Liver (tissue), 9 donors: ENCODE measurements around the gene NUDCD2. TPM values are rescaled to one million over a fixed set of nuclear protein-coding genes. Genes with fewer than 3 reads are reported as not detected.

Source experiments
- DNase-seq: peaks from one replicate; pipeline ENCODE4 v3.0.0-alpha.2; 2017; ENCODE audit warnings: low spot score
- H3K27ac ChIP-seq, 2 donors: one replicate each; pipeline ENCODE4 v1.7.0; 2013; ENCODE audit warnings: inconsistent platforms in 2 of 2, low read length in 2 of 2, control low read depth in 1 of 2, low read depth in 1 of 2, mild to moderate bottlenecking in 1 of 2
- H3K27me3 ChIP-seq, 4 donors: one replicate each; pipeline versions ENCODE4 v1.6.1 to v1.7.0; 2013; ENCODE audit warnings: low read length in 3 of 4, inconsistent platforms in 1 of 4, mild to moderate bottlenecking in 1 of 4, moderate library complexity in 1 of 4; ENCODE audit not compliant: control insufficient read depth in 4 of 4, insufficient read depth in 4 of 4
- H3K36me3 ChIP-seq, 4 donors: one replicate each; pipeline versions ENCODE4 v1.6.1 to v1.7.0; 2013; ENCODE audit warnings: low read length in 3 of 4, mild to moderate bottlenecking in 3 of 4, low read depth in 1 of 4, moderate library complexity in 1 of 4; ENCODE audit not compliant: control insufficient read depth in 4 of 4, insufficient read depth in 3 of 4
- H3K4me1 ChIP-seq, 4 donors: one replicate each; pipeline versions ENCODE4 v1.6.1 to v1.7.0; 2013; ENCODE audit warnings: low read length in 3 of 4, mild to moderate bottlenecking in 3 of 4, moderate library complexity in 1 of 4; ENCODE audit not compliant: control insufficient read depth in 4 of 4, insufficient read depth in 4 of 4
- H3K4me3 ChIP-seq, 3 donors: one replicate each; pipeline versions ENCODE4 v1.6.1 to v1.7.0; 2013; ENCODE audit warnings: low read length in 3 of 3, control low read depth in 1 of 3, low read depth in 1 of 3, mild to moderate bottlenecking in 1 of 3
- H3K9ac ChIP-seq, 2 donors: one replicate each; pipeline ENCODE4 v1.7.0; 2013; ENCODE audit warnings: low read length in 2 of 2, mild to moderate bottlenecking in 2 of 2, moderate library complexity in 2 of 2, control low read depth in 1 of 2, low read depth in 1 of 2
- H3K9me3 ChIP-seq, 4 donors: one replicate each; pipeline versions ENCODE4 v1.6.1 to v1.7.0; 2013; ENCODE audit warnings: low read length in 3 of 4; ENCODE audit not compliant: control insufficient read depth in 4 of 4
- ATF3 ChIP-seq: IDR thresholded peaks from 2 replicates; pipeline ENCODE4 v1.6.1; 2016; ENCODE audit warnings: antibody characterized with exemption
- CTCF ChIP-seq: fragments of 150-350 bp; IDR thresholded peaks from 2 replicates; pipeline ENCODE4 v1.5.1; 2017; ENCODE audit warnings: improper control_type of control experiment, low read depth, low read length; ENCODE audit not compliant: missing input control
- EGR1 ChIP-seq, 2 donors: IDR thresholded peaks; 2 replicates each; pipeline ENCODE4 v1.6.1; 2016 to 2018; ENCODE audit warnings: antibody characterized with exemption in 2 of 2, low read depth in 2 of 2
- FOXA1 ChIP-seq: IDR thresholded peaks from 2 replicates; pipeline ENCODE4 v1.6.1; 2016; ENCODE audit warnings: antibody characterized with exemption
- FOXA2 ChIP-seq: IDR thresholded peaks from 2 replicates; pipeline ENCODE4 v1.6.1; 2016; ENCODE audit warnings: antibody characterized with exemption
- GABPA ChIP-seq, 2 donors: IDR thresholded peaks in 1 of 2; conservative IDR thresholded peaks in 1 of 2; 2 replicates each; pipeline ENCODE4 v1.6.1; 2016; ENCODE audit warnings: antibody characterized with exemption in 2 of 2, mild to moderate bottlenecking in 1 of 2, moderate library complexity in 1 of 2
- HNF4A ChIP-seq, 2 donors: conservative IDR thresholded peaks; 2 replicates each; pipeline ENCODE4 v1.6.1; 2016; ENCODE audit warnings: antibody characterized with exemption in 2 of 2, mild to moderate bottlenecking in 2 of 2
- HNF4G ChIP-seq: IDR thresholded peaks from 2 replicates; pipeline ENCODE4 v1.6.1; 2016; ENCODE audit warnings: antibody characterized with exemption
- JUND ChIP-seq, 2 donors: IDR thresholded peaks; 2 replicates each; pipeline ENCODE4 v1.6.1; 2016; ENCODE audit warnings: antibody characterized with exemption in 2 of 2
- MAX ChIP-seq: IDR thresholded peaks from 2 replicates; pipeline ENCODE4 v1.6.1; 2016; ENCODE audit warnings: antibody characterized with exemption
- NR2F2 ChIP-seq: IDR thresholded peaks from 2 replicates; pipeline ENCODE4 v1.6.1; 2016; ENCODE audit warnings: antibody characterized with exemption
- REST ChIP-seq: IDR thresholded peaks from 2 replicates; pipeline ENCODE4 v1.6.1; 2016; ENCODE audit warnings: antibody characterized with exemption, mild to moderate bottlenecking
- RXRA ChIP-seq, 2 donors: IDR thresholded peaks; 2 replicates each; pipeline ENCODE4 v1.6.1; 2017 to 2018; ENCODE audit warnings: antibody characterized with exemption in 2 of 2, mild to moderate bottlenecking in 1 of 2
- SP1 ChIP-seq: IDR thresholded peaks from 2 replicates; pipeline ENCODE4 v1.6.1; 2018; ENCODE audit warnings: antibody characterized with exemption, mild to moderate bottlenecking
- TAF1 ChIP-seq: conservative IDR thresholded peaks from 2 replicates; pipeline ENCODE4 v1.6.1; 2016; ENCODE audit warnings: antibody characterized with exemption, mild to moderate bottlenecking
- YY1 ChIP-seq: IDR thresholded peaks from 2 replicates; pipeline ENCODE4 v1.6.1; 2016; ENCODE audit warnings: antibody characterized with exemption, mild to moderate bottlenecking
- WGBS: extraction: QIAGEN DNeasy Blood & Tissue Kit; methylation state at CpG from one replicate; pipeline ENCODE4 v1.1.7; 2013; 5-methylcytosine and 5-hydroxymethylcytosine counted together
- polyA plus RNA-seq, 2 donors: library from polyadenylated mRNA; stranded (reverse) in 1 of 2; unstranded in 1 of 2; fragments of 200-250 nt in 1 of 2; fragments of >200 nt in 1 of 2; fragmentation: Nextera tagmentation in 1 of 2; extraction: Ambion mirVana in 1 of 2; gene quantifications; one replicate each; pipeline versions ENCODE4 v1.2.1 to v1.2.3, GENCODE V29; 2013 to 2015
- total RNA-seq, 2 donors: library from RNA; depleted of rRNA; stranded (reverse); fragments of >200 nt; gene quantifications; one replicate each; pipeline ENCODE4 v1.2.3, GENCODE V29; 2014
- donor health status: healthy.
- donor health status: healthy.
- donor health status: healthy.
- donor health status: healthy.
- donor health status: healthy.

The NUDCD2 gene
- total and polyA plus RNA-seq, 4 donors = 1.8 to 32.0 (median 4.3) TPM

- peak overlapping the region in 2 of 3 donors; percentile 65 to 98 for H3K4me3 ChIP-seq
- no peak for DNase-seq
- no peaks in the 10 kb centered on the region for H3K36me3 ChIP-seq
- H3K27me3 ChIP-seq = no peaks in the 10 kb centered on the region
- under 1% methylated on average over 7 of the region's 7 CpGs for WGBS
- peak overlapping the region; percentile 64 to 85 for H3K9ac ChIP-seq
- H3K9me3 ChIP-seq = no peaks in the 10 kb centered on the region
- TF ChIP-seq TAF1 = no peak
- no peak for TF ChIP-seq HNF4A (conservative IDR thresholded peaks at IDR 0.05)
- TF ChIP-seq NR2F2 = no peak
- TF ChIP-seq CTCF = no peak
- no peak for TF ChIP-seq HNF4G
- no peak for TF ChIP-seq REST
- TF ChIP-seq SP1 = no peak
- TF ChIP-seq ATF3 = no peak
- TF ChIP-seq YY1 = no peak
- no peak for TF ChIP-seq FOXA1
- TF ChIP-seq GABPA (IDR thresholded peaks at IDR 0.05 in 1 of 2, conservative IDR thresholded peaks at IDR 0.05 in 1 of 2) = no peak
- TF ChIP-seq JUND (IDR thresholded peaks at IDR 0.05) = no peak
- H3K4me1 ChIP-seq = peaks cover 7 to 63% (median 51%) of the 10 kb centered on the region in 4 donors
- H3K27ac ChIP-seq = peak overlapping the region; percentile 95 to 99
Observed at GRCh38 chr5:163505049-163505367, 45.1 kb upstream of the NUDCD2 start.

- peaks cover 7 to 56% (median 44%) of the 10 kb centered on the region in 4 donors for H3K4me1 ChIP-seq
- peak overlapping the region; percentile 51 to 98 (median 65) for H3K4me3 ChIP-seq
- peak; percentile 46 for DNase-seq
- H3K27me3 ChIP-seq = no peaks in the 10 kb centered on the region
- peak overlapping the region; percentile 95 to 99 for H3K27ac ChIP-seq
- 3% methylated on average over 27 of the region's 27 CpGs for WGBS
- peak overlapping the region; percentile 64 to 85 for H3K9ac ChIP-seq
- no peaks in the 10 kb centered on the region for H3K36me3 ChIP-seq
- no peaks in the 10 kb centered on the region for H3K9me3 ChIP-seq
- no peak for TF ChIP-seq FOXA2
- TF ChIP-seq FOXA1 = no peak
- no peak for TF ChIP-seq EGR1 (IDR thresholded peaks at IDR 0.05; ENCODE audit: low read depth in 2 of 2)
- peak; percentile 53 to 56 for TF ChIP-seq RXRA (IDR thresholded peaks at IDR 0.05)
- no peak for TF ChIP-seq GABPA (IDR thresholded peaks at IDR 0.05 in 1 of 2, conservative IDR thresholded peaks at IDR 0.05 in 1 of 2)
- peak; percentile 17 to 35 for TF ChIP-seq JUND (IDR thresholded peaks at IDR 0.05)
- TF ChIP-seq NR2F2 = peak; percentile 44
- TF ChIP-seq MAX = peak; percentile 59
- peak; percentile 82 for TF ChIP-seq HNF4G
- peak; percentile 52 for TF ChIP-seq REST
- TF ChIP-seq CTCF = no peak
- TF ChIP-seq SP1 = peak; percentile 87
- peak; percentile 93 to 96 for TF ChIP-seq HNF4A (conservative IDR thresholded peaks at IDR 0.05)
Observed at GRCh38 chr5:163504079-163504931, 44.4 kb upstream of the NUDCD2 start.
